ENCODE data around the gene CUBN.

DNA sequence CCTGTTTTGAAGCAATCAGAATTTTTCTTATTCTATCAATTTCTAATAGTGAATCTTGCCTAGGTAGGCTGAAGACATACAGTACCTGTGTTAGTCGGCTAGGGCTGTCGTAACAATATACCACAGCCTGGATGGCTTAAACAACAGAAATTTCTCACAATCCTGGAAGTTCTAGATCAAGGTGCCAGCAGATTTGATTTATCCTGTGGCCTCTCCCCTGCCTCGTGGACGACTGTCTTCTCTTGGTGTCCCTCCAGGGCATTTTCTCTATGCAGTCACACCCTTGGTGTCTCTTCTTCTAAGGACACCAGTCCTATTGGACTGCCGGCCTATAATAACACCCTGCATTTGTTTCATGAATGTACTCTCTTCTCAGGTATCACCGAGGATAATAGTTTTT lies 310.6 kb downstream of the CUBN start:
- TF ChIP-seq, protein P1, sequence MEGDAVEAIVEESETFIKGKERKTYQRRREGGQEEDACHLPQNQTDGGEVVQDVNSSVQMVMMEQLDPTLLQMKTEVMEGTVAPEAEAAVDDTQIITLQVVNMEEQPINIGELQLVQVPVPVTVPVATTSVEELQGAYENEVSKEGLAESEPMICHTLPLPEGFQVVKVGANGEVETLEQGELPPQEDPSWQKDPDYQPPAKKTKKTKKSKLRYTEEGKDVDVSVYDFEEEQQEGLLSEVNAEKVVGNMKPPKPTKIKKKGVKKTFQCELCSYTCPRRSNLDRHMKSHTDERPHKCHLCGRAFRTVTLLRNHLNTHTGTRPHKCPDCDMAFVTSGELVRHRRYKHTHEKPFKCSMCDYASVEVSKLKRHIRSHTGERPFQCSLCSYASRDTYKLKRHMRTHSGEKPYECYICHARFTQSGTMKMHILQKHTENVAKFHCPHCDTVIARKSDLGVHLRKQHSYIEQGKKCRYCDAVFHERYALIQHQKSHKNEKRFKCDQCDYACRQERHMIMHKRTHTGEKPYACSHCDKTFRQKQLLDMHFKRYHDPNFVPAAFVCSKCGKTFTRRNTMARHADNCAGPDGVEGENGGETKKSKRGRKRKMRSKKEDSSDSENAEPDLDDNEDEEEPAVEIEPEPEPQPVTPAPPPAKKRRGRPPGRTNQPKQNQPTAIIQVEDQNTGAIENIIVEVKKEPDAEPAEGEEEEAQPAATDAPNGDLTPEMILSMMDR (IDR thresholded peaks at IDR 0.05) = no peak
- TF ChIP-seq POLR2AphosphoS5 (IDR thresholded peaks at IDR 0.05) = no peak
- TF ChIP-seq POLR2A (IDR thresholded peaks at IDR 0.05) = no peak

All from transverse colon (tissue), 4 donors.